Large intestine (tissue), 3 donors: ENCODE data around the gene KIR2DL4. TPM values are rescaled to one million over a fixed set of nuclear protein-coding genes. Genes with fewer than 3 reads are reported as not detected.
"Not testable (repeated sequence)": the region's sequence is repeated elsewhere in the genome, so short reads cannot be mapped to it uniquely, and the experiment has no call there.

Experiments
- DNase-seq, 2 donors: peaks; one replicate each; pipeline versions ENCODE4 v3.0.0 to v3.0.0-alpha.2; 2013
- H3K27ac ChIP-seq: one replicate; pipeline ENCODE4 v1.5.1; 2013; ENCODE audit warnings: low read length
- H3K27me3 ChIP-seq: 2 replicates; pipeline ENCODE4 v1.6.1; 2013; ENCODE audit warnings: low read length; ENCODE audit not compliant: control insufficient read depth, insufficient read depth
- H3K36me3 ChIP-seq: 2 replicates; pipeline ENCODE4 v1.6.1; 2013; ENCODE audit warnings: low read length; ENCODE audit not compliant: control insufficient read depth, insufficient read depth
- H3K4me1 ChIP-seq: one replicate; pipeline ENCODE4 v1.6.1; 2013; ENCODE audit warnings: low read length; ENCODE audit not compliant: control insufficient read depth, insufficient read depth
- H3K4me3 ChIP-seq: one replicate; pipeline ENCODE4 v1.5.1; 2013; ENCODE audit warnings: low read length
- H3K9me3 ChIP-seq: one replicate; pipeline ENCODE4 v1.6.1; 2013; ENCODE audit warnings: mild to moderate bottlenecking, low read depth, low read length, moderate library complexity; ENCODE audit not compliant: control insufficient read depth
- WGBS: methylation state at CpG from one replicate; pipeline ENCODE4 v1.1.5; 2013; ENCODE audit warnings: low lambda C conversion rate; ENCODE audit not compliant: insufficient coverage; 5-methylcytosine and 5-hydroxymethylcytosine counted together
- polyA plus RNA-seq: library from polyadenylated mRNA; unstranded; fragments of 120-200 nt; gene quantifications from one replicate; pipeline ENCODE4 v1.2.1, GENCODE V29; 2013

Gene KIR2DL4
- polyA plus RNA-seq, 1 donor = 0.94 TPM

DNA sequence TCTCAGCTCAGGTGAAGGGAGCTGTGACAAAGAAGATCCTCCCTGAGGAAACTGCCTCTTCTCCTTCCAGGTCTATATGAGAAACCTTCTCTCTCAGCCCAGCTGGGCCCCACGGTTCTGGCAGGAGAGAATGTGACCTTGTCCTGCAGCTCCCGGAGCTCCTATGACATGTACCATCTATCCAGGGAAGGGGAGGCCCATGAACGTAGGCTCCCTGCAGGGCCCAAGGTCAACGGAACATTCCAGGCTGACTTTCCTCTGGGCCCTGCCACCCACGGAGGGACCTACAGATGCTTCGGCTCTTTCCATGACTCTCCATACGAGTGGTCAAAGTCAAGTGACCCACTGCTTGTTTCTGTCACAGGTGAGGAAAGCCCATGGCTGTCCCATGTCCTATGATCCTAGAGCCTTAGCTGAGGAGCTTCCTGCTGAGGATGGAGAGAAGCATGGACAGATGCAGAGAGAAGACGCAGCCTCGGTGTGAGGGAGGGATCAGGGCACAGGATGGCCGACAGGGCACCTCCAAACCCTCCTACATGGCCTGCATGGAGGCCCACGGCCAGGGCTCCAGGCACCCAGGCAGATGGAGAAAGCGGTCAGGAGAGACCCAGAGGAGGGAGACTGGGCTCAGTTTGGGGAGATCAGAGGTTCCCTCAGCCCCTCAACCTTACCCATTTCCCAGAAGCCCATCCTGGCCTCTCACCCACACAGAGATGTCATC, 28.2 kb upstream of the KIR2DL4 start:
- H3K36me3 ChIP-seq, H3K4me3 ChIP-seq, DNase-seq, H3K4me1 ChIP-seq, H3K27ac ChIP-seq, H3K9me3 ChIP-seq, H3K27me3 ChIP-seq: not testable (repeated sequence)
- no CpG with 5 or more reads among the region's 12 CpGs for whole genome bisulfite sequencing

DNA sequence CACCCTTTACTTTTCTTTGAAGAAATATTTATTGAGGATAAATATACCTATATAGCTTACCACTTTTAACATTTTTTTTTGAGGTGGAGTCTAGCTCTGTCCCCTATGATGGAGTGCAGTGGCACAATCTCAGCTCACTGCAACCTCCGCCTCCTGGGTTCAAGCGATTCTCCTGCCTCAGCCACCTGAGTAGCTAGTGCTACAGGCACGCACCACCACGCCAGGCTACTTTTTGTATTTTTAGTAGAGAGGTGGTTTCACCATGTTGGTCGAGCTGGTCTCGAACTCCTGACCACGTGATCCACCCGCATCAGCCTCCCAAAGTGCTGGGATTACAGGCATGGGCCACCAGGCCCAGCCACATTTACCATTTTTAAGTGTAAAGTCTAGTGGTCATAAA, 27.6 kb upstream of the KIR2DL4 start:
- not testable (repeated sequence) for H3K27ac ChIP-seq, H3K9me3 ChIP-seq, H3K4me1 ChIP-seq, H3K4me3 ChIP-seq, DNase-seq, H3K36me3 ChIP-seq, H3K27me3 ChIP-seq
- WGBS = no CpG with 5 or more reads among the region's 8 CpGs

DNA sequence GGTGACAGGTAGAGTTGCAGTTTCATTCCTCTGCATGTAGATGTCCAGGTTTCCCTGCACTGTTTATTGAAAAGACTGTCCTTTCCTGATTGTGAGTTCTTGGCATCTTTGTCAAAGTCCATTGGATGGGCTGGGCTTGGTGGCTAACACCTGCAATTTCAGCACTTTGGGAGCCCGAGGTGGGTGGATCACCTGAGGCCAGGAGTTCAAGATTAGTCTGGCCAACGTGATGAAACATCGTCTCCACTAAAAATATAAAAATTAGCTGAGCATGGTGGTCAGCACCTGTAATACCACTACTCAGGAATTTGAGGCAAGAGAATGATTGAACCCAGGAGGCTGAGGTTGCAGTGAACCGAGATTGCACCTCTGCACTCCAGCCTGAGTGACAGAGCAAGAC, 25.6 kb upstream of the KIR2DL4 start:
- not testable (repeated sequence) for H3K27ac ChIP-seq, H3K4me3 ChIP-seq, H3K27me3 ChIP-seq, H3K4me1 ChIP-seq, DNase-seq, H3K36me3 ChIP-seq, H3K9me3 ChIP-seq
- 29% methylated on average over 1 of the region's 4 CpGs for WGBS

DNA sequence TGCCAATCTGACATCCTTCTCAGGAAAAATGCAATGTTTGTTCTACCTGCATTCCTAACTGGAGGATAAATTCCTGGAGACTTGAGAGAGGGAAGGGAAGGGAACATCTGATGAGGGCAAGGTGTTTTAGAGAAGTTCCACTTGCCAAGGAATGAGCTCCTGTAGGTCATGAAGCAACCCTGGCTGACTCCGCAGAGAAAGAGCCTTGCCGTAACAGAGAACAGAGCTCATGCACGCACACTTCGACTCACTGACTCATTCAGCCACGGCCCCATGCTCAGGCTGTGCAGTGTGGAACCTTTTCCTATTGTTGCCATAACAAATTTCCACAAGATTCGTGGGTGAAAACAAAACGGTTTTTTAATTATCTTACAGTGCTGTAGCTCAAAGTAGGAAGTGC, 24.5 kb upstream of the KIR2DL4 start:
- not testable (repeated sequence) for H3K27me3 ChIP-seq, H3K4me3 ChIP-seq, H3K9me3 ChIP-seq, H3K27ac ChIP-seq, H3K4me1 ChIP-seq, H3K36me3 ChIP-seq, DNase-seq
- no CpG with 5 or more reads among the region's 7 CpGs for WGBS

DNA sequence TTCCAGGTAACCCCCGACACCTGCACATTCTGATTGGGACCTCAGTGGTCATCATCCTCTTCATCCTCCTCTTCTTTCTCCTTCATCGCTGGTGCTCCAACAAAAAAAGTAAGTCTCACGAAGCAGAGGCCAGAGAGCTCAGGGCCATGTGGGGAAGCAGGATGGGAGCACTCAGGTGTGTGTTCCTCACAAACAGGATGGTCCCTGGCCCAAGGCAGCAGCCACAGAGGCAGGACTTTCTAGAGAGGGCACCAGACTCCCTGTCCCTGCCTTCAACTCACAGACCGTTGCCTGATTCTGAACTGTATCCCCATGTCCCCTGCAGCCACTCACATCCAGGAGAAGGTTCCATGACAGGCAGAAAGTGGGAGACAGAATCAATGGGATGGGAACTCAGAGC, 20.5 kb upstream of the KIR2DL4 start:
- not testable (repeated sequence) for H3K4me1 ChIP-seq, H3K27ac ChIP-seq, H3K36me3 ChIP-seq, H3K27me3 ChIP-seq, H3K9me3 ChIP-seq, DNase-seq, H3K4me3 ChIP-seq
- WGBS = no CpG with 5 or more reads among the region's 4 CpGs

DNA sequence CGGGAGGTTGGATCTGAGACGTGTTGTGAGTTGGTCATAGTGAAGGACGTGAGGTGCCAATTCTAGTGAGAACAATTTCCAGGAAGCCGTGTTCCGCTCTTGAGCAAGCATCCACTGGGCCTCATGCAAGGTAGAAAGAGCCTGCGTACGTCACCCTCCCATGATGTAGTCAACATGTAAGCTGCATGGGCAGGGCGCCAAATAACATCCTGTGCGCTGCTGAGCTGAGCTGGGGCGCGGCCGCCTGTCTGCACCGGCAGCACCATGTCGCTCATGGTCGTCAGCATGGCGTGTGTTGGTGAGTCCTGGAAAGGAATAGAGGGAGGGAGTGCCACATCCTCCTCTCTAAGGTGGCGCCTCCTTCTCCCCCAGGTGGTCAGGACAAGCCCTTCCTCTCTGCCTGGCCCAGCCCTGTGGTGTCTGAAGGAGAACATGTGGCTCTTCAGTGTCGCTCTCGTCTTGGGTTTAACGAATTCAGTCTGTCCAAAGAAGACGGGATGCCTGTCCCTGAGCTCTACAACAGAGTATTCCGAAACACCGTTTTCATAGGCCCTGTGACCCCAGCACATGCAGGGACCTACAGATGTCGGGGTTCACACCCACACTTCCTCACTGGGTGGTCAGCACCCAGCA, 17.2 kb upstream of the KIR2DL4 start:
- H3K9me3 ChIP-seq, H3K36me3 ChIP-seq, H3K27me3 ChIP-seq, H3K27ac ChIP-seq, H3K4me1 ChIP-seq, H3K4me3 ChIP-seq, DNase-seq: not testable (repeated sequence)
- no CpG with 5 or more reads among the region's 24 CpGs for WGBS

DNA sequence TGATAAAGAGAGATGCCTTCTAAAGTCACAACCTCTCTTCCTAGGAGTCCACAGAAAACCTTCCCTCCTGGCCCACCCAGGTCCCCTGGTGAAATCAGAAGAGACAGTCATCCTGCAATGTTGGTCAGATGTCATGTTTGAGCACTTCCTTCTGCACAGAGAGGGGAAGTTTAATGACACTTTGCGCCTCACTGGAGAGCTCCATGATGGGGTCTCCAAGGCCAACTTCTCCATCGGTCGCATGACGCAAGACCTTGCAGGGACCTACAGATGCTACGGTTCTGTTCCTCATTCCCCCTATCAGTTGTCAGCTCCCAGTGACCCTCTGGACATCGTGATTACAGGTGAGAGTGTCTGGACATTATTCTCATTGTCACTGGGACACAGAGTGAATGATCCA, 15.3 kb upstream of the KIR2DL4 start:
- not testable (repeated sequence) for H3K27me3 ChIP-seq, DNase-seq, H3K4me1 ChIP-seq, H3K27ac ChIP-seq, H3K4me3 ChIP-seq, H3K36me3 ChIP-seq, H3K9me3 ChIP-seq
- no CpG with 5 or more reads among the region's 6 CpGs for WGBS

DNA sequence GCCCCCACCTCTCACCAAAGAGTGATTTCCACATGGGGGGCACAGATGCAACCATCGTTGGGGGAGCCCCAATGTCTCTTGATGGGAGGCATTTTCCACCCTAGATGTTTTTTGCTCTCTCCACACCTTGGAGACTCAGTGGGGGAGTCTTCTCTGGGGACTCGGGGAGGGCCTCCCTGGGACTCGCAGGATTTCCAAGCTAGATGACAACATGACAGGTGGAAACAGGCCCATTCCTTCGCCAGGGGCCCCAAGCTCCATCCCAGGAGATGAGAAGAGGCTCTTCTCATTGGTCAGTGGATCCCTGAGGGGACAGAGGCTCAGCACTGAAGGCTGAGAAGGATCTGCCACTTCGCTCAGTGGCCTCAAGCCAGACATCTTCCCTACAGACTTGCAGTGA, 12.7 kb upstream of the KIR2DL4 start:
- no peak for DNase-seq
- H3K4me1 ChIP-seq = no peaks in the 10 kb centered on the region
- H3K27me3 ChIP-seq = no peaks in the 10 kb centered on the region
- no CpG with 5 or more reads among the region's 5 CpGs for WGBS
- no peaks in the 10 kb centered on the region for H3K36me3 ChIP-seq
- H3K4me3 ChIP-seq = no peak overlapping the region
- H3K27ac ChIP-seq = no peak overlapping the region
- peaks cover 3% of the 10 kb centered on the region for H3K9me3 ChIP-seq

DNA sequence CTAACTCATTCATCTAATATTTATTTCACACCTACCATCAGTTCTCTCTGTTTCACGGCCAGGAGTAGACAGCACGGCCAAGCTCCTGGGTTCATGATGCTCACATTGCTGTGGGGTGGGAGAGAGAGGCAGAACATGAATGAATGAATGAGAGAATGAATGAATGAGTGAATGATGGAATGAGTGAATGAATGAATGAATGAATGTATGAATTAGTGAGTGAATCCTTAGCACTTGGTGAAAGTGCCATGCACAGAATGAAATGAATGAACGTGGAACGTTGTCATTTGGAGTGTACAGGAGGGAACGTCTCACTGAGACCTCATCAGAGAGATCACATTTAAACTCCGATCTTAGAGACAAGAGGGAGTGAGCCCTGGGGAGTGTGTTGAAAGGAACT, 11.9 kb upstream of the KIR2DL4 start:
- Histone ChIP-seq H3K27me3 (no peaks in the 10 kb centered on the region), H3K4me3 (no peak overlapping the region), H3K36me3 (no peaks in the 10 kb centered on the region), H3K9me3 (no peaks in the 10 kb centered on the region), H3K4me1 (no peaks in the 10 kb centered on the region), H3K27ac (no peak overlapping the region)
- no peak for DNase-seq
- 62% methylated on average over 3 of the region's 6 CpGs for WGBS

DNA sequence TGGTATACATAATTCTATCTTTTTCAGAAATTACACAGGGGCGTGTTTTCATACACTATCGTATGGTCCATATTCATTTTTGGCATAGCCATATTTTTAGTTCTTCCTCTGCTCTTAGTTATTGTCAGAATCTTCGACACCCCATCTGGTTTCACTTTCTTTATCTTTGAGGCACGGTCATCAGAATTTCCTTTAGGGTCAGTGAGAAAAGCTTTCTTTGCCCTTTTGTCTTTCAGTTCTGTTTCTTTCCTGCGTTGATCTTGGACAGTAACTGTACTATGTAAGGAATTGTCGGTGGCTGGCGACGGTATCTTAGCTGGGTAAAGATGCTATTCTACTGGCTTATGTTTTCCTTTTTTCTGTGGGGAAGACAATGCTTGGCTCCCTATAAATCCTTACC, 10.6 kb upstream of the KIR2DL4 start:
- Histone ChIP-seq H3K9me3 (no peaks in the 10 kb centered on the region), H3K4me3 (no peak overlapping the region), H3K36me3 (no peaks in the 10 kb centered on the region), H3K4me1 (no peaks in the 10 kb centered on the region), H3K27me3 (no peaks in the 10 kb centered on the region), H3K27ac (no peak overlapping the region)
- DNase-seq = no peak
- 79% methylated on average over 6 of the region's 8 CpGs for WGBS

DNA sequence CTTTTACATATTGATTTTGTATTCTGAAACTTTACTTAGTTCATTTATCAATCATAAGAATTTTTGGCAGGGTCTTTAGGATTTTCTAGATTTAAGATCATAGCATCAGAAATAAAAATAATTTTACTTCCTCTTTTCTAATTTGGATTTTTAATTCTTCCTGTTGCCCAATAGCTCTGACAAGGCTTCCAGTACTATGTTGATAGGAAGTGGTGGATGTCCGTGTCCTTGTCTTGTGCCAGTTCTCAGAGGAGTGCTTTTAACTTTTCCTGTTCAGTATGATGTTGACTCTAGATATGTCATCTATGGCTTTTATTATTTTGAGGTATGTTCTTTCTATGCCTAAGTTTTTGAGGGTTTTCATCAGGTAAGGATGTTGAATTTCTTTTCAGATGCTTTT, 7.7 kb upstream of the KIR2DL4 start:
- no CpG with 5 or more reads among the region's 1 CpG for WGBS
- H3K4me3 ChIP-seq = no peak overlapping the region
- no peaks in the 10 kb centered on the region for H3K36me3 ChIP-seq
- no peaks in the 10 kb centered on the region for H3K9me3 ChIP-seq
- H3K27ac ChIP-seq = no peak overlapping the region
- H3K27me3 ChIP-seq = no peaks in the 10 kb centered on the region
- DNase-seq = no peak
- H3K4me1 ChIP-seq = no peaks in the 10 kb centered on the region
